ENCODE measurements around the gene DPYSL3. TPM values are rescaled to one million over a fixed set of nuclear protein-coding genes. Genes with fewer than 3 reads are reported as not detected.

The DPYSL3 gene
- total and polyA plus RNA-seq, 4 donors: 0.35 to 3.6 (median 1.7) TPM

DNA sequence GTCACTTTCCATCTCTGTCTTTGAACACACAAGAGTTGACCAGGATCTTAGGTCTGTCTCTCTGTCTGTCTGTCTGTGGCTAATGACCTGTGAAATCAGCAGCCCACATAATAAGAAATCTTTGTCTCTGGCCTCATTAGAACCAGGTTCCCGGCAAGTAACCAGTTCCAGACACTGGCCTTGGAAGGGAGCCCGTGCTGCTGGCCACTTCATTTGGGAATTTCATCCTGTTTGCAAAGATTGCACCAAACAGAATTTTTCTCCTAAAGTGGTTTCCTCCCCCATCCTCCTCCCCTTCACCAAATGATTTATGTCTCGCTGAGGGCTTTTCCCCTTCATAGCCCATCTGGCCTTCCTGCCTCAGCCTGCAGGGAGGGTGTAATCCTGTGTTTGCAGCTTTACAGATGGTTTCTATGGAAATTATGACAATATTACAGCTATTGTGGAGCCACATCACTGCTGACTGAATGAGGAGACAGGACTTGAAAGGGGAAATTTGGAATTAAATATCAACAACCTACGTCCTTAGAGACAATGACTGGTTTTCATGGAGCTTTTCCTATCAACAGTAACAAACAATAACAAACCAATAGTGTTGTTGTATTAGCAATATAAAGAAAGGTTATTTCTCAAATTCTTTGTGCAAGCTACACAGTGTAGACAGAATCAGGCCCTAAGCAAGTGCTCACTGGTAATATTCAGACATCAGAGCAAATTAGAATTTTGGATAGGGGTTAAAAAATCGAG is 25.7 kb downstream of the DPYSL3 start:
- no peak for DNase-seq (ENCODE audit: low spot score)
- WGBS: 52% methylated on average over 5 of the region's 5 CpGs
- peak overlapping the region in 1 of 2 donors; percentile 77 for H3K9ac ChIP-seq (ENCODE audit: low read depth in 1 of 2, low read length in 2 of 2)

DNA sequence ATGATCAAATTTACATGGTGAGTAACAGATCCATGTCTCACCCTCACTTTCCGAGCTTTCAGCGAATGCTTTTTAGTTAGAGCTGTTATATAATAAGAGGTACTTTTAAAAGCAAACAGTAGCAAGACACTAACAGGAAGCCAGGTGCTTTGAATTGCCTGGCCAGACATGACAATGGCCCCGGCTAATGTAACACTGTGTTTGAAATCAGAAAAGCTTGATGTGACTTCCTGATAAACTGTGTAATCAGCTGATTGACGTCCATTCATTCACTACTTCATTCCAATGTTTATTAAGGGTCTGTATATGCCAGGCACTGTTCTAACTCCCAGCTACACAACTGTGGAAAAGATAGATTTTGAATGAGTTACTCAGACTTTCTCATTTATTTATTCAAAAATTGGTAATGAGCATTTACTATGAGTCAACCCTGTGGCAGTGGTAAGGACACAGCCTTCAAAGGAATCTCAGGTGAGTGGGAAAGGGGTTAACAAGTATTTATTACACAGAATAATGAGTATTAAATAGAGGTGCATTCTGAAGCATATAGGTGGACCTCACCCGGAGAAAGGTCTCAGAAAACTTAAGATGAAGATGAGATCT is 26.6 kb downstream of the DPYSL3 start:
- no peaks in the 10 kb centered on the region for H3K9me3 ChIP-seq (ENCODE audit: control insufficient read depth in 4 of 4, low read length in 3 of 4)
- no peaks in the 10 kb centered on the region for H3K4me1 ChIP-seq (ENCODE audit: control insufficient read depth in 4 of 4, insufficient read depth in 4 of 4, low read length in 3 of 4)
- no peak overlapping the region for H3K4me3 ChIP-seq (ENCODE audit: low read depth in 1 of 3, low read length in 3 of 3)
- H3K27me3 ChIP-seq (ENCODE audit: control insufficient read depth in 4 of 4, insufficient read depth in 4 of 4, low read length in 3 of 4): peaks cover 0 to 2% (median 0%) of the 10 kb centered on the region in 4 donors
- 64% methylated on average over 5 of the region's 5 CpGs for WGBS
- no peak for TF ChIP-seq GABPA (IDR thresholded peaks at IDR 0.05 in 1 of 2, conservative IDR thresholded peaks at IDR 0.05 in 1 of 2)
- TF ChIP-seq, protein P1, sequence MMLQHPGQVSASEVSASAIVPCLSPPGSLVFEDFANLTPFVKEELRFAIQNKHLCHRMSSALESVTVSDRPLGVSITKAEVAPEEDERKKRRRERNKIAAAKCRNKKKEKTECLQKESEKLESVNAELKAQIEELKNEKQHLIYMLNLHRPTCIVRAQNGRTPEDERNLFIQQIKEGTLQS (IDR thresholded peaks at IDR 0.05): no peak
- TF ChIP-seq, protein P2, sequence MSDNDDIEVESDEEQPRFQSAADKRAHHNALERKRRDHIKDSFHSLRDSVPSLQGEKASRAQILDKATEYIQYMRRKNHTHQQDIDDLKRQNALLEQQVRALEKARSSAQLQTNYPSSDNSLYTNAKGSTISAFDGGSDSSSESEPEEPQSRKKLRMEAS (IDR thresholded peaks at IDR 0.05): no peak
- TF ChIP-seq RXRA (IDR thresholded peaks at IDR 0.05): no peak
- no peak for TF ChIP-seq FOXA2 (IDR thresholded peaks at IDR 0.05)
- TF ChIP-seq, protein P3, sequence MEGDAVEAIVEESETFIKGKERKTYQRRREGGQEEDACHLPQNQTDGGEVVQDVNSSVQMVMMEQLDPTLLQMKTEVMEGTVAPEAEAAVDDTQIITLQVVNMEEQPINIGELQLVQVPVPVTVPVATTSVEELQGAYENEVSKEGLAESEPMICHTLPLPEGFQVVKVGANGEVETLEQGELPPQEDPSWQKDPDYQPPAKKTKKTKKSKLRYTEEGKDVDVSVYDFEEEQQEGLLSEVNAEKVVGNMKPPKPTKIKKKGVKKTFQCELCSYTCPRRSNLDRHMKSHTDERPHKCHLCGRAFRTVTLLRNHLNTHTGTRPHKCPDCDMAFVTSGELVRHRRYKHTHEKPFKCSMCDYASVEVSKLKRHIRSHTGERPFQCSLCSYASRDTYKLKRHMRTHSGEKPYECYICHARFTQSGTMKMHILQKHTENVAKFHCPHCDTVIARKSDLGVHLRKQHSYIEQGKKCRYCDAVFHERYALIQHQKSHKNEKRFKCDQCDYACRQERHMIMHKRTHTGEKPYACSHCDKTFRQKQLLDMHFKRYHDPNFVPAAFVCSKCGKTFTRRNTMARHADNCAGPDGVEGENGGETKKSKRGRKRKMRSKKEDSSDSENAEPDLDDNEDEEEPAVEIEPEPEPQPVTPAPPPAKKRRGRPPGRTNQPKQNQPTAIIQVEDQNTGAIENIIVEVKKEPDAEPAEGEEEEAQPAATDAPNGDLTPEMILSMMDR (IDR thresholded peaks at IDR 0.05; ENCODE audit: low read depth, low read length, missing input control): no peak
- TF ChIP-seq, protein P4, sequence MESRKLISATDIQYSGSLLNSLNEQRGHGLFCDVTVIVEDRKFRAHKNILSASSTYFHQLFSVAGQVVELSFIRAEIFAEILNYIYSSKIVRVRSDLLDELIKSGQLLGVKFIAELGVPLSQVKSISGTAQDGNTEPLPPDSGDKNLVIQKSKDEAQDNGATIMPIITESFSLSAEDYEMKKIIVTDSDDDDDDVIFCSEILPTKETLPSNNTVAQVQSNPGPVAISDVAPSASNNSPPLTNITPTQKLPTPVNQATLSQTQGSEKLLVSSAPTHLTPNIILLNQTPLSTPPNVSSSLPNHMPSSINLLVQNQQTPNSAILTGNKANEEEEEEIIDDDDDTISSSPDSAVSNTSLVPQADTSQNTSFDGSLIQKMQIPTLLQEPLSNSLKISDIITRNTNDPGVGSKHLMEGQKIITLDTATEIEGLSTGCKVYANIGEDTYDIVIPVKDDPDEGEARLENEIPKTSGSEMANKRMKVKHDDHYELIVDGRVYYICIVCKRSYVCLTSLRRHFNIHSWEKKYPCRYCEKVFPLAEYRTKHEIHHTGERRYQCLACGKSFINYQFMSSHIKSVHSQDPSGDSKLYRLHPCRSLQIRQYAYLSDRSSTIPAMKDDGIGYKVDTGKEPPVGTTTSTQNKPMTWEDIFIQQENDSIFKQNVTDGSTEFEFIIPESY (IDR thresholded peaks at IDR 0.05): no peak
- TF ChIP-seq HNF4G (IDR thresholded peaks at IDR 0.05): no peak
- no peak for TF ChIP-seq NR2F2 (IDR thresholded peaks at IDR 0.05)
- no peak for TF ChIP-seq HNF4A (conservative IDR thresholded peaks at IDR 0.05)
- no peak for TF ChIP-seq YY1 (IDR thresholded peaks at IDR 0.05)
- no peak for TF ChIP-seq SP1 (IDR thresholded peaks at IDR 0.05)
- TF ChIP-seq RAD21 (IDR thresholded peaks at IDR 0.05): no peak
- TF ChIP-seq, protein P5, sequence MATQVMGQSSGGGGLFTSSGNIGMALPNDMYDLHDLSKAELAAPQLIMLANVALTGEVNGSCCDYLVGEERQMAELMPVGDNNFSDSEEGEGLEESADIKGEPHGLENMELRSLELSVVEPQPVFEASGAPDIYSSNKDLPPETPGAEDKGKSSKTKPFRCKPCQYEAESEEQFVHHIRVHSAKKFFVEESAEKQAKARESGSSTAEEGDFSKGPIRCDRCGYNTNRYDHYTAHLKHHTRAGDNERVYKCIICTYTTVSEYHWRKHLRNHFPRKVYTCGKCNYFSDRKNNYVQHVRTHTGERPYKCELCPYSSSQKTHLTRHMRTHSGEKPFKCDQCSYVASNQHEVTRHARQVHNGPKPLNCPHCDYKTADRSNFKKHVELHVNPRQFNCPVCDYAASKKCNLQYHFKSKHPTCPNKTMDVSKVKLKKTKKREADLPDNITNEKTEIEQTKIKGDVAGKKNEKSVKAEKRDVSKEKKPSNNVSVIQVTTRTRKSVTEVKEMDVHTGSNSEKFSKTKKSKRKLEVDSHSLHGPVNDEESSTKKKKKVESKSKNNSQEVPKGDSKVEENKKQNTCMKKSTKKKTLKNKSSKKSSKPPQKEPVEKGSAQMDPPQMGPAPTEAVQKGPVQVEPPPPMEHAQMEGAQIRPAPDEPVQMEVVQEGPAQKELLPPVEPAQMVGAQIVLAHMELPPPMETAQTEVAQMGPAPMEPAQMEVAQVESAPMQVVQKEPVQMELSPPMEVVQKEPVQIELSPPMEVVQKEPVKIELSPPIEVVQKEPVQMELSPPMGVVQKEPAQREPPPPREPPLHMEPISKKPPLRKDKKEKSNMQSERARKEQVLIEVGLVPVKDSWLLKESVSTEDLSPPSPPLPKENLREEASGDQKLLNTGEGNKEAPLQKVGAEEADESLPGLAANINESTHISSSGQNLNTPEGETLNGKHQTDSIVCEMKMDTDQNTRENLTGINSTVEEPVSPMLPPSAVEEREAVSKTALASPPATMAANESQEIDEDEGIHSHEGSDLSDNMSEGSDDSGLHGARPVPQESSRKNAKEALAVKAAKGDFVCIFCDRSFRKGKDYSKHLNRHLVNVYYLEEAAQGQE (IDR thresholded peaks at IDR 0.05): no peak
- no peak for TF ChIP-seq FOXA1 (IDR thresholded peaks at IDR 0.05)
- no peak for TF ChIP-seq TAF1 (conservative IDR thresholded peaks at IDR 0.05)
- no peak for TF ChIP-seq JUND (IDR thresholded peaks at IDR 0.05)
- no peak for TF ChIP-seq EGR1 (IDR thresholded peaks at IDR 0.05; ENCODE audit: low read depth in 2 of 2)
- no peak for DNase-seq (ENCODE audit: low spot score)
- H3K36me3 ChIP-seq (ENCODE audit: control insufficient read depth in 4 of 4, insufficient read depth in 3 of 4, low read depth in 1 of 4, low read length in 3 of 4): no peaks in the 10 kb centered on the region
- no peak overlapping the region for H3K9ac ChIP-seq (ENCODE audit: low read depth in 1 of 2, low read length in 2 of 2)
- H3K27ac ChIP-seq (ENCODE audit: low read depth in 1 of 2, low read length in 2 of 2): peak overlapping the region in 1 of 2 donors; percentile 46

More for the DNA sequence above, 25.7 kb downstream of the DPYSL3 start:
- TF ChIP-seq SP1 (IDR thresholded peaks at IDR 0.05): peak; percentile 5
- TF ChIP-seq, protein P2 (IDR thresholded peaks at IDR 0.05): no peak
- H3K4me3 ChIP-seq (ENCODE audit: low read depth in 1 of 3, low read length in 3 of 3): no peak overlapping the region
- H3K9me3 ChIP-seq (ENCODE audit: control insufficient read depth in 4 of 4, low read length in 3 of 4): no peaks in the 10 kb centered on the region
- peaks cover 0 to 2% (median 0%) of the 10 kb centered on the region in 4 donors for H3K27me3 ChIP-seq (ENCODE audit: control insufficient read depth in 4 of 4, insufficient read depth in 4 of 4, low read length in 3 of 4)
- peak overlapping the region; percentile 14 to 39 for H3K27ac ChIP-seq (ENCODE audit: low read depth in 1 of 2, low read length in 2 of 2)
- no peaks in the 10 kb centered on the region for H3K4me1 ChIP-seq (ENCODE audit: control insufficient read depth in 4 of 4, insufficient read depth in 4 of 4, low read length in 3 of 4)
- no peaks in the 10 kb centered on the region for H3K36me3 ChIP-seq (ENCODE audit: control insufficient read depth in 4 of 4, insufficient read depth in 3 of 4, low read depth in 1 of 4, low read length in 3 of 4)

All from liver (tissue), 9 donors.